Measurements from ENCODE around the gene PMM2. TPM values are rescaled to one million over a fixed set of nuclear protein-coding genes. Genes with fewer than 3 reads are reported as not detected.

Gene PMM2
- total and polyA plus RNA-seq, 2 donors (not counting 1 experiment from before 2014, with no cell fraction given): 15.8 to 47.5 TPM

GRCh38 chr16:8796469-8797363, 923 bp upstream of the PMM2 start:
- DNase-seq (peak; percentile 11), ATAC-seq (ENCODE audit: low read depth) (no peak)
- Histone ChIP-seq H3K9me3 (ENCODE audit: control extremely low read depth in 1 of 3, control insufficient read depth in 2 of 3, insufficient read depth in 1 of 3, low read length in 2 of 3) (no peaks in the 10 kb centered on the region), H3K9ac (ENCODE audit: low read length) (peak overlapping the region; percentile 81), H3K36me3 (replicated peaks in 1 of 2; ENCODE audit: control extremely low read depth in 1 of 2, control insufficient read depth in 1 of 2, extremely low read depth in 1 of 2, insufficient read depth in 2 of 2, low read length in 1 of 2) (peaks cover 0 to 4% of the 10 kb centered on the region in 2 experiments), H3K4me1 (ENCODE audit: control insufficient read depth in 2 of 2, insufficient read depth in 2 of 2, low read length in 2 of 2) (peaks cover 30 to 31% of the 10 kb centered on the region in 2 donors), H4K20me1 (ENCODE audit: control insufficient read depth, insufficient read depth, low read length, poor library complexity, severe bottlenecking) (peaks cover 23% of the 10 kb centered on the region), H3K4me3 (ENCODE audit: control extremely low read depth in 1 of 5, extremely low read depth in 1 of 5, insufficient read depth in 1 of 5, low read depth in 2 of 5, low read length in 4 of 5) (peak overlapping the region; percentile 62 to 98 (median 73)), H3K27ac (ENCODE audit: low read length in 2 of 2) (peak overlapping the region; percentile 52 to 91), H2AFZ (ENCODE audit: insufficient read depth, low read depth, low read length, poor library complexity, severe bottlenecking) (peak overlapping the region; percentile 85), H3K4me2 (replicated peaks; ENCODE audit: low read depth, low read length, poor library complexity, severe bottlenecking) (peak overlapping the region; percentile 76), H3K79me2 (ENCODE audit: control insufficient read depth, insufficient read depth, low read length) (peaks cover 62% of the 10 kb centered on the region), H3K27me3 (replicated peaks in 1 of 4; ENCODE audit: control extremely low read depth in 1 of 4, control insufficient read depth in 3 of 4, insufficient read depth in 4 of 4, low read length in 3 of 4) (no peaks in the 10 kb centered on the region)
- CTCF ChIA-PET: interaction anchor here (1.2 to 1.5 kb wide), 4 partner anchors 73 to 342 kb away, joined by 3 to 4 read pairs (median 3); no protein-coding TSS in a partner anchor
- Mint-ChIP-seq H3K4me3 (peak overlapping the region; percentile 97), H3K27ac (peak overlapping the region; percentile 95), H3K4me1 (peaks cover 38% of the 10 kb centered on the region), H3K27me3 (no peaks in the 10 kb centered on the region), H3K9me3 (ENCODE audit: insufficient read depth) (no peaks in the 10 kb centered on the region)
- POLR2A ChIA-PET: interaction anchor here (1.1 to 1.6 kb wide), 3 partner anchors 72 to 295 kb away, joined by 3 to 5 read pairs (median 4); partner anchors contain the start of genes CARHSP1, HAPSTR1 and METTL22
- intact Hi-C loops (cut with micrococcal nuclease): loop anchor here (1.0 to 5.0 kb wide), 5 partner anchors 73 to 166 kb away; partner anchors contain the start of genes ABAT, CARHSP1, LITAFD and USP7
- WGBS (ENCODE audit: insufficient coverage): 57% methylated on average over 11 of the region's 14 CpGs
- TF ChIP-seq, protein P1, sequence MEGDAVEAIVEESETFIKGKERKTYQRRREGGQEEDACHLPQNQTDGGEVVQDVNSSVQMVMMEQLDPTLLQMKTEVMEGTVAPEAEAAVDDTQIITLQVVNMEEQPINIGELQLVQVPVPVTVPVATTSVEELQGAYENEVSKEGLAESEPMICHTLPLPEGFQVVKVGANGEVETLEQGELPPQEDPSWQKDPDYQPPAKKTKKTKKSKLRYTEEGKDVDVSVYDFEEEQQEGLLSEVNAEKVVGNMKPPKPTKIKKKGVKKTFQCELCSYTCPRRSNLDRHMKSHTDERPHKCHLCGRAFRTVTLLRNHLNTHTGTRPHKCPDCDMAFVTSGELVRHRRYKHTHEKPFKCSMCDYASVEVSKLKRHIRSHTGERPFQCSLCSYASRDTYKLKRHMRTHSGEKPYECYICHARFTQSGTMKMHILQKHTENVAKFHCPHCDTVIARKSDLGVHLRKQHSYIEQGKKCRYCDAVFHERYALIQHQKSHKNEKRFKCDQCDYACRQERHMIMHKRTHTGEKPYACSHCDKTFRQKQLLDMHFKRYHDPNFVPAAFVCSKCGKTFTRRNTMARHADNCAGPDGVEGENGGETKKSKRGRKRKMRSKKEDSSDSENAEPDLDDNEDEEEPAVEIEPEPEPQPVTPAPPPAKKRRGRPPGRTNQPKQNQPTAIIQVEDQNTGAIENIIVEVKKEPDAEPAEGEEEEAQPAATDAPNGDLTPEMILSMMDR (IDR thresholded peaks at IDR 0.05): no peak
- TF ChIP-seq EZH2 (IDR thresholded peaks at IDR 0.05; ENCODE audit: borderline replicate concordance, insufficient read depth, low read depth, low read length, poor library complexity, severe bottlenecking): no peak

Measured in B cell (primary cell).